ENCODE results near the gene CPEB1. TPM values are rescaled to one million over a fixed set of nuclear protein-coding genes. Genes with fewer than 3 reads are reported as not detected.

The CPEB1 gene
- total RNA-seq, 4 donors from 2014 or later: 0.97 to 5.2 (median 2.5) TPM

DNA sequence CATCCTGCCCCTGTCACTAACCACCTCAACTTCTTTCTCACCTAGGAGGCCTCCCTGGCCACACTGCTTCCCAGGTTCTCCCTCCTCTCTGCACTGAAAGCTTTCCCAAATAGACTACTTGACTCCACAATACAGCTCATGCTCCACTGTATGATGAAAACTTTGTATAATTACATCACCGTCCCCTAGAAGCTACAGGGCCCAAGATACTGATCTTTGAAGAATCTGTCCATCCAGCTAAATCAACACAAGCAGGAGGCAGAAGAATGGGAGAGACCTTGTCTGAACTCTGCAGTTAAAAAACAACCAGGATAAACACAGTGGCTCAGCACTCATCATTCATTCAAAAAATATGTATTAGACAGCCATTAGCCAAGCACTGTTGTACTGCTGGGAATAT, 80.5 kb downstream of the CPEB1 start:
- Histone ChIP-seq H3K4me3 (no peak overlapping the region), H3K4me1 (peaks cover 10% of the 10 kb centered on the region), H3K9me3 (no peaks in the 10 kb centered on the region), H3K27ac (no peak overlapping the region), H3K36me3 (no peaks in the 10 kb centered on the region), H3K27me3 (no peaks in the 10 kb centered on the region)
- WGBS: 76% methylated on average over 1 of the region's 1 CpG
- TF ChIP-seq POLR2AphosphoS5 (IDR thresholded peaks at IDR 0.05) (no peak), EP300 (IDR thresholded peaks at IDR 0.05) (no peak), POLR2A (IDR thresholded peaks at IDR 0.05) (no peak)
- TF ChIP-seq, protein P1, sequence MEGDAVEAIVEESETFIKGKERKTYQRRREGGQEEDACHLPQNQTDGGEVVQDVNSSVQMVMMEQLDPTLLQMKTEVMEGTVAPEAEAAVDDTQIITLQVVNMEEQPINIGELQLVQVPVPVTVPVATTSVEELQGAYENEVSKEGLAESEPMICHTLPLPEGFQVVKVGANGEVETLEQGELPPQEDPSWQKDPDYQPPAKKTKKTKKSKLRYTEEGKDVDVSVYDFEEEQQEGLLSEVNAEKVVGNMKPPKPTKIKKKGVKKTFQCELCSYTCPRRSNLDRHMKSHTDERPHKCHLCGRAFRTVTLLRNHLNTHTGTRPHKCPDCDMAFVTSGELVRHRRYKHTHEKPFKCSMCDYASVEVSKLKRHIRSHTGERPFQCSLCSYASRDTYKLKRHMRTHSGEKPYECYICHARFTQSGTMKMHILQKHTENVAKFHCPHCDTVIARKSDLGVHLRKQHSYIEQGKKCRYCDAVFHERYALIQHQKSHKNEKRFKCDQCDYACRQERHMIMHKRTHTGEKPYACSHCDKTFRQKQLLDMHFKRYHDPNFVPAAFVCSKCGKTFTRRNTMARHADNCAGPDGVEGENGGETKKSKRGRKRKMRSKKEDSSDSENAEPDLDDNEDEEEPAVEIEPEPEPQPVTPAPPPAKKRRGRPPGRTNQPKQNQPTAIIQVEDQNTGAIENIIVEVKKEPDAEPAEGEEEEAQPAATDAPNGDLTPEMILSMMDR (IDR thresholded peaks at IDR 0.05): no peak
- no peak for DNase-seq (ENCODE audit: low spot score in 2 of 2)

DNA sequence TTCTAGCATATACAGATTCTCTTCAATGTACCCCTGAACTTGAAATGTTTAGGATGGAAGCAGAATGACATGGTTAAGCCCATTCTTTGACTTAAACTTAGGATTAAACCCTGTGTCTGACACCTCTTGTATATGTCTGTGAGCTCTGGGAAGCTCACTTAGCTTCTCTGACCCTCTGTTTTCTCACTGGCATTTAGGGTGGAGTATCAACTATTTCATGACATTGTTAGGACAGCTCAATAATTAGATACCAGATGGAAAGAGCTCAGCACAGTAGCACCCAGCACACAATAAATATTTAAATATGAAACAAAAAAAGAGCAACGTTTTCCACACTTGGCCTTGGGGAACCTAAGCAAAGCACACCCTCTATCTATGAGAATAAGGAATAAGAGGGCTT, 88.7 kb downstream of the CPEB1 start:
- no peak for TF ChIP-seq POLR2A (IDR thresholded peaks at IDR 0.05)
- no peak for TF ChIP-seq POLR2AphosphoS5 (IDR thresholded peaks at IDR 0.05)
- TF ChIP-seq EP300 (IDR thresholded peaks at IDR 0.05): no peak
- Histone ChIP-seq H3K27ac (no peak overlapping the region), H3K4me3 (no peak overlapping the region), H3K4me1 (peaks cover 16% of the 10 kb centered on the region), H3K27me3 (no peaks in the 10 kb centered on the region), H3K9me3 (no peaks in the 10 kb centered on the region), H3K36me3 (no peaks in the 10 kb centered on the region)
- no peak for DNase-seq (ENCODE audit: low spot score in 2 of 2)
- 54% methylated on average over 1 of the region's 1 CpG for WGBS

DNA sequence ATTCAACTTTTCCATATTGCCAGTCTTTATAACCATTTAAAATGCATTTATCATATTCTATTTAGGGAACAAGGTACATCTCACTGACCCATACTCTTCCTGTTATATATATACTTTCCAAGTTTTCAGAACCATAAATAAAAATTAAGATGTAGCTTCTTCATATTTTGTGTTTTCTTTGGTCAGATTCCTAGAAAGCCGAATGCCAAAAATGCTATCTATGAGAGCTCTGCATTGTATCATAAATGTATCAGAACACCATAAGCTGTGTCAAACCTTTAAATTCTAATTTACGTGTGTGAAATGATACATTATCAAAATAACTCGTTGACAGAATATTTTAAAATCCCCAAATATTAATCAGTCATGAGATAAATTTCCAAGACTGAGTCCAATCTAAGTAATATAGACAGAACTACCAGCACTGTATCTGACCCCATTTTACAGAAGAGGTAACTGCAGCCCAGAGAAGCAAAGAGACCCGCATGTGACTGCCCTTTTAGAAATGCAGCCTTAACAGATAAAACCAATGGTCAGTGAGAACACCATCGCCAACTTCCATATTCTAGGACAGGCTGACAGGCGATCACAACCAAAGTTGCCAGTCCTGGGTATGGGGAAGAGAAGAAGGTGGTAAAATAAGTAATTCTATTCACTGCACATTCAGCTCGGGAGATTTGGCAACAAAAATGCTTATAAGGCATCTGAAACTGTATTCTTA, 90.7 kb downstream of the CPEB1 start:
- 88% methylated on average over 7 of the region's 7 CpGs for WGBS
- Histone ChIP-seq H3K27me3 (no peaks in the 10 kb centered on the region), H3K4me1 (peaks cover 34% of the 10 kb centered on the region), H3K36me3 (no peaks in the 10 kb centered on the region), H3K27ac (no peak overlapping the region), H3K4me3 (no peak overlapping the region), H3K9me3 (no peaks in the 10 kb centered on the region)
- TF ChIP-seq, protein P1 (IDR thresholded peaks at IDR 0.05): no peak
- TF ChIP-seq POLR2AphosphoS5 (IDR thresholded peaks at IDR 0.05) (no peak), POLR2A (IDR thresholded peaks at IDR 0.05) (no peak), EP300 (IDR thresholded peaks at IDR 0.05) (no peak)
- DNase-seq (ENCODE audit: low spot score in 2 of 2): no peak

DNA sequence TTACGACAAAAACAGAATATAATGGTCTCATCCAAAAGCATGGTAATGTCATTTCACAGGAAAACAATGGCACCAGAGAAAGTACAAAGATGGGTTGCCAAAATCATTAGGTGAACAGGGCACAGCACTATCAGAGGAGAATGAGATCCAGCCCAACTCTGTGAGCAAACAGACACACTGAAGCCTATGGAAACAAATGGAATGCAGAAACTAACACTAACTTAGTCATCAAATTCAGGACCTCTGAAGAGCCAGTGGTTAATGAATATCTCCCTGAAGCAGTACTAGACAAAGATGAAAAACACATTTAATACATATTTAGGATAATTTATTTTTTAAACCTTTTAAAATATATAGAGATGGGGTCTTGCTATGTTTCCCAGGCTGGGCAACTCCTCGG, 92.3 kb downstream of the CPEB1 start:
- 67% methylated on average over 2 of the region's 2 CpGs for WGBS
- DNase-seq (ENCODE audit: low spot score in 2 of 2): no peak
- no peaks in the 10 kb centered on the region for H3K27me3 ChIP-seq
- no peak overlapping the region for H3K4me3 ChIP-seq
- H3K4me1 ChIP-seq: peaks cover 34% of the 10 kb centered on the region
- no peak for TF ChIP-seq POLR2AphosphoS5 (IDR thresholded peaks at IDR 0.05)
- TF ChIP-seq EP300 (IDR thresholded peaks at IDR 0.05): no peak
- TF ChIP-seq, protein P1 (IDR thresholded peaks at IDR 0.05): no peak
- no peak for TF ChIP-seq POLR2A (IDR thresholded peaks at IDR 0.05)
- H3K27ac ChIP-seq: peak overlapping the region; percentile 18
- H3K9me3 ChIP-seq: no peaks in the 10 kb centered on the region
- no peaks in the 10 kb centered on the region for H3K36me3 ChIP-seq

DNA sequence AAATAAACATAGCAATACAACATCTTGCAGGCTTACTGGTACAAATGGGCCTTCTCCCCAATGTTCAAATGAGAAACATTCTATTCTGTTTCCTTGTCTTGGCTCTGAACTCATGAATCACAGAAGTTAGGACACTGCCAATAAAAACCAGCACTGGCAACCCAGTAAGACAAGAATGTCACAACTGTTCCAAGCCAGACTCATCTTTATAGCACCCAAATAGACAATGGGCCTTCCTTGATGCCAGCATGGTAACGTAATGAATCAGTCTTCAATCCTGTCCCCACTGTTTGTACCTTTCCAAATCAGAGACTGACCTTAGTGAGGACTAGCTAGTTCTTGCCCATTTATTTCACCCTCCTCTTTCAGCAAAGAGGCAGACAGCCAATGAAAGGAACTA, 92.8 kb downstream of the CPEB1 start:
- 35% methylated on average over 1 of the region's 1 CpG for WGBS
- Histone ChIP-seq H3K9me3 (no peaks in the 10 kb centered on the region), H3K36me3 (no peaks in the 10 kb centered on the region), H3K27me3 (no peaks in the 10 kb centered on the region), H3K4me3 (no peak overlapping the region), H3K4me1 (peaks cover 36% of the 10 kb centered on the region), H3K27ac (peak overlapping the region; percentile 18)
- no peak for DNase-seq (ENCODE audit: low spot score in 2 of 2)
- TF ChIP-seq, protein P1 (IDR thresholded peaks at IDR 0.05): no peak

DNA sequence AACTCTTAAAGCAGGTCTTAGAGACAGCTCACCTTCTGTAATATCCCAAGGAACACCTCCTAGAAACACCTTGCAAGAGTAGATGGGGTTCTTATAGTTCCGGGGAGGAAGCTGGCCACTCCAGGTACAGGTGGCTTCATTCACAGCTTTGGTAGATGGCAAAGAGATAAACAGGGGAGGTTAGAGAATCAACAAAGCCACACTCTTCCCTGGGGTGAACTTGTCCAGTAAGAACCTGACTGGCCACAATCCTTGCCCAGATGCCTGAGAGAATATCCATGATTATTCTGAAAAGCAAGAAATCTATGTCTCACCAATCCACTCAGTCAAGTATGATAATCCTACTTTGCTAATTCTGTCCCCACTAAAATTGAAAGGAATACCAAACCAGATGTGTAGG, 93.3 kb downstream of the CPEB1 start:
- peaks cover 40% of the 10 kb centered on the region for H3K4me1 ChIP-seq
- no peaks in the 10 kb centered on the region for H3K27me3 ChIP-seq
- H3K4me3 ChIP-seq: no peak overlapping the region
- no peaks in the 10 kb centered on the region for H3K36me3 ChIP-seq
- WGBS: 100% methylated on average over 1 of the region's 1 CpG
- no peak overlapping the region for H3K27ac ChIP-seq
- no peak for DNase-seq (ENCODE audit: low spot score in 2 of 2)
- TF ChIP-seq POLR2AphosphoS5 (IDR thresholded peaks at IDR 0.05) (no peak), EP300 (IDR thresholded peaks at IDR 0.05) (no peak), POLR2A (IDR thresholded peaks at IDR 0.05) (no peak)
- TF ChIP-seq, protein P1 (IDR thresholded peaks at IDR 0.05): no peak
- no peaks in the 10 kb centered on the region for H3K9me3 ChIP-seq

Measured in suprapubic skin (tissue), 4 donors.